ENCODE results near the gene BDNF. TPM values are rescaled to one million over a fixed set of nuclear protein-coding genes. Genes with fewer than 3 reads are reported as not detected.

Gene BDNF
- total RNA-seq, 1 donor from 2014 or later, result 1.6 TPM

- H3K4me1 ChIP-seq, result no peaks in the 10 kb centered on the region
- no peak overlapping the region for H3K4me2 ChIP-seq
- H3K9me3 ChIP-seq (ENCODE audit: low read depth), result no peaks in the 10 kb centered on the region
- H3F3A ChIP-seq (ENCODE audit: low read depth), result no peaks in the 10 kb centered on the region
- Mint-ChIP-seq H3K36me3 (no peaks in the 10 kb centered on the region), H3K27me3 (ENCODE audit: insufficient read depth, low read depth) (no peaks in the 10 kb centered on the region), H3K9me3 (no peaks in the 10 kb centered on the region), H3K4me3 (no peak overlapping the region), H3K27ac (no peak overlapping the region), H3K4me1 (no peaks in the 10 kb centered on the region)
- DNase-seq (ENCODE audit: low spot score), result no peak
- H3K79me2 ChIP-seq (ENCODE audit: low read depth), result no peaks in the 10 kb centered on the region
- H3K27me3 ChIP-seq, result no peaks in the 10 kb centered on the region
- H2AFZ ChIP-seq (replicated peaks), result no peak overlapping the region
- no peak for TF ChIP-seq EZH2 (IDR thresholded peaks at IDR 0.05)
- no peak for TF ChIP-seq CTCF (IDR thresholded peaks at IDR 0.05)
- TF ChIP-seq EZH2phosphoT487 (IDR thresholded peaks at IDR 0.05), result no peak
- no peak overlapping the region for H3K4me3 ChIP-seq
- no peaks in the 10 kb centered on the region for H4K20me1 ChIP-seq (ENCODE audit: low read depth)
- no peak overlapping the region for H3K9ac ChIP-seq
- no peak overlapping the region for H3K27ac ChIP-seq
- no peaks in the 10 kb centered on the region for H3K36me3 ChIP-seq
Observed at GRCh38 chr11:27621405-27622161, 78.7 kb downstream of the BDNF start.

GRCh38 chr11:27619763-27620335 is 80.4 kb downstream of the BDNF start:
- H3K27ac ChIP-seq, result no peak overlapping the region
- no peaks in the 10 kb centered on the region for H3F3A ChIP-seq (ENCODE audit: low read depth)
- no peaks in the 10 kb centered on the region for H4K20me1 ChIP-seq (ENCODE audit: low read depth)
- H3K27me3 ChIP-seq, result no peaks in the 10 kb centered on the region
- no peaks in the 10 kb centered on the region for H3K79me2 ChIP-seq (ENCODE audit: low read depth)
- Mint-ChIP-seq H3K27ac (no peak overlapping the region), H3K9me3 (no peaks in the 10 kb centered on the region), H3K4me1 (no peaks in the 10 kb centered on the region), H3K4me3 (no peak overlapping the region), H3K36me3 (no peaks in the 10 kb centered on the region), H3K27me3 (ENCODE audit: insufficient read depth, low read depth) (no peaks in the 10 kb centered on the region)
- no peak overlapping the region for H3K9ac ChIP-seq
- H3K4me2 ChIP-seq, result no peak overlapping the region
- TF ChIP-seq EZH2phosphoT487 (IDR thresholded peaks at IDR 0.05), result no peak
- no peak for TF ChIP-seq CTCF (IDR thresholded peaks at IDR 0.05)
- TF ChIP-seq EZH2 (IDR thresholded peaks at IDR 0.05), result no peak
- DNase-seq (ENCODE audit: low spot score), result no peak
- no peaks in the 10 kb centered on the region for H3K36me3 ChIP-seq
- no peaks in the 10 kb centered on the region for H3K9me3 ChIP-seq (ENCODE audit: low read depth)
- H3K4me1 ChIP-seq, result no peaks in the 10 kb centered on the region
- no peak overlapping the region for H2AFZ ChIP-seq (replicated peaks)
- H3K4me3 ChIP-seq, result no peak overlapping the region

- H3K9me3 Mint-ChIP-seq, result no peaks in the 10 kb centered on the region
- H3K4me3 Mint-ChIP-seq, result no peak overlapping the region
- H2AFZ ChIP-seq (replicated peaks), result no peak overlapping the region
- no peaks in the 10 kb centered on the region for H3K27me3 Mint-ChIP-seq (ENCODE audit: insufficient read depth, low read depth)
- no peaks in the 10 kb centered on the region for H3K36me3 Mint-ChIP-seq
- no peak overlapping the region for H3K9ac ChIP-seq
- no peaks in the 10 kb centered on the region for H3F3A ChIP-seq (ENCODE audit: low read depth)
- no peaks in the 10 kb centered on the region for H3K79me2 ChIP-seq (ENCODE audit: low read depth)
- no peaks in the 10 kb centered on the region for H3K27me3 ChIP-seq
- no peaks in the 10 kb centered on the region for H3K36me3 ChIP-seq
- no peaks in the 10 kb centered on the region for H3K9me3 ChIP-seq (ENCODE audit: low read depth)
- H4K20me1 ChIP-seq (ENCODE audit: low read depth), result no peaks in the 10 kb centered on the region
- H3K4me1 Mint-ChIP-seq, result no peaks in the 10 kb centered on the region
- no peak overlapping the region for H3K4me3 ChIP-seq
- no peak for TF ChIP-seq EZH2 (IDR thresholded peaks at IDR 0.05)
- TF ChIP-seq EZH2phosphoT487 (IDR thresholded peaks at IDR 0.05), result no peak
- no peak for TF ChIP-seq CTCF (IDR thresholded peaks at IDR 0.05)
- no peak for DNase-seq (ENCODE audit: low spot score)
- no peak overlapping the region for H3K27ac Mint-ChIP-seq
- H3K4me2 ChIP-seq, result no peak overlapping the region
- H3K27ac ChIP-seq, result no peak overlapping the region
- H3K4me1 ChIP-seq, result no peaks in the 10 kb centered on the region
Observed at GRCh38 chr11:27619039-27619574, 81.1 kb downstream of the BDNF start.

All from neural progenitor cell (in vitro differentiated cells).